GM11168 (cell line): ENCODE data around the gene SMKR1.

Experiments
- in situ Hi-C: fragments of 300-500 bp; cut with MboI; formaldehyde crosslinking; loops from one replicate; pipeline ENCODE4 v1.12.0; 2022; ENCODE audit warnings: low sequenced_read_pairs; ENCODE audit not compliant: unreplicated experiment

SMKR1 gene

GRCh38 chr7:129559564-129559963 lies 57.2 kb downstream of the SMKR1 start:
- in situ Hi-C loops, result no loop called here

GRCh38 chr7:129560831-129561230 lies 58.5 kb downstream of the SMKR1 start:
- in situ Hi-C loops, result no loop called here

GRCh38 chr7:129561677-129562359 lies 59.5 kb downstream of the SMKR1 start:
- in situ Hi-C loops, result no loop called here
